ENCODE data around the gene BEST4.
"Not testable (repeated sequence)": the region's sequence is repeated elsewhere in the genome, so short reads cannot be mapped to it uniquely, and the experiment has no call there.

GRCh38 chr1:44824392-44824791 is 36.4 kb upstream of the BEST4 start:
- TF ChIP-seq CTCF, POLR2A (IDR thresholded peaks at IDR 0.05): not testable (repeated sequence)
